ENCODE data around the gene NAA35.
A peak's percentile ranks its signal among the peaks of the same experiment; 100 is the strongest.
"Not testable (repeated sequence)": the region's sequence is repeated elsewhere in the genome, so short reads cannot be mapped to it uniquely, and the experiment has no call there.

The NAA35 gene

DNA sequence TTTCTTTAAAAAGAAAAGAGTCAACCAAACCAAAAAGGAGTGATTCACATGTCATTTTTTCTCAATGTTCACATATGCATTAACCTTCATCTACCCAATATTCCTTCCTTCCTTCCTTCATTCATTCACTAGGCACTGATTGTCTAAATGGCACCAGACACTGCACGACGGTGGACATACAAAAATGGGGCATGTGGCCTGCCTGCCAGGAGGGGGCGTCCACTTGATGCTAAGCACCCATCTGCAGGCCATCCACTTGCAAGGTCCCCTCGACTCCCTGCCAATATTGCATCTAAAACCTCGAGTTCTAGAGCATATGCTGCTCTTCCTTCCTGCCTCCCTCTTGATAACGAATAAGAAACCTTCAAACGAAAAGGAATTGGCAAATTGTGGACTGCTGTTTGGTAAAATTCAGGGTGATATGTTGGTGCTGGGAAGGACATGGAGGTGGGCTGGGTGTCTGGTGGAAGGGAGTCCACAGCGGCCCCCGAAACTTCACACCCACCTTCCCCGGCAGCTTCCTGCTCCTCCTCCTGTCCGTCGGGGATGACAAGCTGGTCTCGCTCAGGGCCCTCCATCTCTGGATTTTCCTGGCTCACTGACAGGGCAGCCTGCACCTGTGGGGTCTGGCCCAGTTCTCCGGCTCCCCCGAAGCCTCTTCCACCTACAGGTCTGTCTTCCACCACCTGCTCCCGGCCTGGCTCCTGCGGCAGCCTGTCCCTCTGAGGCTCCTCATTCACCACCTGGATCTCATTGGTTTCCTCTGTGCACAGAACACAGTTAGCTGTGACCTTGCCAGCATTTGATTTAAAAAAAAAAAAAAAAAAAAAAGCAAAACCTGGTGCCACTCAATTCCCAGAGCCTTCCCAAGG is 94.2 kb downstream of the NAA35 start:
- DNase-seq (ENCODE audit: low spot score), result peak; percentile 19

DNA sequence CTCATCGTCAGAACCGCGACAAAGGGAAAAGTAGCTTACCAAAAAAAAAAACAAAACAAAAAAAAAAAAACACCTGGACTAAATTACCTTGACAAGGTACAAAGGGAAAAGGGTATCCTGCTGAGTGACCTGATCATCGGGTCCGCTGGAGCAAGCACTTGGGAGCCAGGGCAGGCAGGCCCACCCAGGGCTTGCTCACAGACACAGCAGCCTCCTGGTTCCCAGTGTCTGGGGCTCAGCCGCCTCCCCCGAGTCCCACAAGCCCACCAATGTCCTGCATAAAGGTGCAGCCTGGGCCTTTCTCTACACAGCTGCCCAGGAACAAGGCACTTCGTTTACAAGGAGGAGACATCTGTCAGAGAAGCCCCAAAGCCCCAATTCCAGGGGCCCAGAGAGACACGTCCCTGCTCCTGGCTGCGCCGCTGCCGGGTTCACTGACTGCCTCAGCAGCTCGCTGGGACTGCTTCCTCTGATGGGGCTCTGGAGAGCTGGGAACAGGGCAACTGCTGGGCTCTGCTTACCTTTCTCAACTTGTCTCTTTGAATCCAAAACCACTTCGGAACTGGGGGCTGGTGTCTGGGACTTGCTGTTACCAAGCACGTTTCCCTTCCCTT is 95.0 kb downstream of the NAA35 start:
- DNase-seq (ENCODE audit: low spot score), result no peak

DNA sequence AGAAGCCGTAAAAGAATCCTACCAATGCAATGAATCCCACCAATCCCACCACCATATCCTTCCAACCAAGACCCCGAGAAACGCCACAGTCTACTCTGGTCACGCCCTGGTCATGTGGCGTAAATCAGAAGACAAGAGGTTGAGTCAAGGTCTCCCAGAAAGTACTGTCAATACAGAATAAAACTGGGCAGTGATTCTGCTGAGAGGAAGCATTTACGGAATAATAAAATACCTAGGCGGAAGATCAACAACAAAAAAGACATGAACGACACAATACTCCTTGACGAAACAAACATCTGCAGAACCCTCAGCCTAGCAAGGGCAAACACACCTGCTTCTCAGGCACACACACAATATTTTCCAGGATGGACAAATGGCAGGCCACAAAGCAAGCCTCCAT is 95.6 kb downstream of the NAA35 start:
- DNase-seq (ENCODE audit: low spot score), result no peak

DNA sequence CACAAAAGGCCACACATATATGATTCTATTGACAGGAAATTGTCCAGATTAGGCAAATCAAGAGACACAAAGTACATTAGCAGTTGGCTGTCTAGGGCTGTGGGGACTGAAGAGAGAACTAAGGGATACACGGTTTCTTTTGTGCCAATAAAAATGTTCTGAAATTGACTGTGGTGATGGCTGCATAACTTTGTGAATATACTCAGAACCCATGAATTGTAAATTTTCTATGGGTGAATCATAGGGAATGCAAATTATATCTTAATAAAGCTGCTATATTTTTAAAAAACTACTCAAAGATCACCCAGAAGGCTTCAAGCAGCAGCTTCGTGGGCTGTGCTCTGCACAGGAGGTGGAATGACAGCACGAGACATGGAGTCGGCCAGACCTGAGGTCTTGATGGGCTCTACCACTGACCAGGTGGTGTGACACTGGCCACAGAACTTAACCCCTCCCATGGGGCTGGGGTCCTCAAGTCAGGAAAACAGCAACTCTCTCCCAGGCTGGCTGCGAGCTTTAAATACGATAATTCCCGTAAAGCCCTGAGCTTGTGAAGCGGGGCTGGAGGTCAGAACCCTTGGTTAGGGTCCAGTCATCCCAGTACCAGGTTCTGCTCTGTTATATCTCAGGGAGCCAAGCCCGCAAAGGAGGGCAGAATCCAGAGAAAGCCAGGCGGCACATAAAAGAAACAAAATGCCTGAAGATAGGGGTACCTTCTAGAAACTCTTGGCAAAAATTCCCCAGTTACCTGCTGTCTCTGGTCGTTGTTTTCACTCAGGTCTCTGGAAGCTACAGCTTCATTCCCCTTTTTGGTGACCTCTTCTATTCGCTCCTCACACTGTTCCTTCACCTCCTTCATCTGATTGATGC is 99.3 kb downstream of the NAA35 start:
- DNase-seq (ENCODE audit: low spot score), result no peak

DNA sequence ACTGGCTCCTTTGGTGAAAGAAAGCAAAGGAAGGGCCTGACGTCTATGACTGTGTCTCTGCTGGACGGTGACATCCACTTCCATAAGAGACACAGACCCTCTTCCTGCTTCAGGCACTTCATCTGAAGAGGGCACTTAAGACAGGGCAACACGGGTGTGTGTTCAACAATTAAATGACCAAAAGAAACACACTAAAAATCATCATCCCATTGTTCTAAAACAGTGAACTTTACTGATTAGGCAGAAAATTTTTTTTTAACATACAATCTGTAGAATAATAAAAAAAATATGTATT is 99.9 kb downstream of the NAA35 start:
- no peak for DNase-seq (ENCODE audit: low spot score)

DNA sequence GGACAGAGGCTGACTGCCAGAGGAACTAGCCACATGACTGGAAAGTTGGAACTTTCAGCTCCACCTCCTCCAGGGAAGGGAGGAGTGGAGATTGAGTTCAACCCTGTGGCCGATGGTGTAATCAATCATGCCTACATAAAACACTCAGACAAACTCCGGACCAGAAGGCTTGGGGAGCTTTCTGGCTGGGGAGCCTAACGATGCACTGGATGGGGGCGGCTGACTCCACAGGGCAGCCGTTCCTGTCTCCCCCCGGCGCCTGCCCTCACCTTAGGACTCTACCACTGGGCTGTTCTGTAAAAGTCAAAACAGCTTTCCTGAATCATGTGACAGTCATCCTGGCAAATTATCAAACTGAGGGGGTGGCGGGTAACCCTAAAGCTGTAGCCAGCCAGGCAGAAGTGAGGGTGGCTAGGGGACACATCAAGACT is 100.4 kb downstream of the NAA35 start:
- no peak for DNase-seq (ENCODE audit: low spot score)

DNA sequence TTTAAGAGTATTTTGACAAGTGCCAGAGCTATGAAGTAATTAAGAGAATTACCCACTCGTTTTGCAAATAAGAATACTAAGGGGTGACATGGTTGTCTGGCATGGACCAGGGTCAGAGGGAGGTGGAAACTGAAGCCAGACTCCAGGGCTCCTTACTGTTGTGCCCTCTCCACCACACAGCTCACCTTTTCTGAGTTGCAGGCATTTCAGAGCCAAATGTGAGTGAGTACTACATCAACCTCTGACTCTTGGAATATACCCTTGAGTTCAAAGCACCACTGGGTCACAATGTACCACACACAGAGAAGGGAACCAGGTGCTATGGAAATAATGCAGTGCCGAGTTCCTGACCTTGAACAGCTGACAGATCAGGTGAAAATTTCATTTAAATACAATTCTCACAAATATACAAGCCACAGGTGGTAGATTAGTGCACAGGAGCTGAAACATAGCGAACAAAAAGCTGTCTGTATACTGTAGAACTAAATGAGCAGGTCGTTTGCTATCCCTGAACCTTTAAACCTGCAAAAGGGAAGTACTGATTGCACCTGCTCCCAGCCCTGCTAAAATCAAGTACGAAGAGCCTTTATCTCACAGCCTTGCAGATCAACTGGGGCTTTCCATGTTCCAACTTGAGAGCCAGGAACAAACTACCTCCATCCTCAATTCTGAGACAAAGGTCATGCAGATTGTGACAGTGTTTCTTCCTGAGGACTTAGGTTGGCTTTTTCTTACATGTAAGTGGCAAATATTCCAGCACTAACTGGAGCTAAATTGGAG is 101.4 kb downstream of the NAA35 start:
- DNase-seq (ENCODE audit: low spot score), result no peak

DNA sequence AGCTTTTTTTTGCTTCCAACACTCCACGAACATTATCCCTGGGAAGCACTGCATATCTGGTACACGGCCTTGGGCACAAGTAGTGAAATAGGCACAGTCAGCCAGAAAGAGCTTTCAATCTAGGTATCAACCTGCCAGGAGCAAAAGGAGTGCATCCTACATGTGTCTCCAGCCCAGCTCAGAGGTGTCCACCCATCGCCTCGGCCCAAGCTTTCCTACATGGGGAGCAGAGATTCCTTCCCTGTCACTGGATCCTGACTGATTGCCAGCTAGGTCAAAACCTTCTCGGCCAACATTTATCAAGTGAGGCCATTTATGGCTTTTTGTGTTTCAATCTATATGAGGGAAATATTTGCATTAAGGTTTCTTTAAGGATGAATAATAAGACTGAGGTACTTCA is 102.6 kb downstream of the NAA35 start:
- no peak for DNase-seq (ENCODE audit: low spot score)

DNA sequence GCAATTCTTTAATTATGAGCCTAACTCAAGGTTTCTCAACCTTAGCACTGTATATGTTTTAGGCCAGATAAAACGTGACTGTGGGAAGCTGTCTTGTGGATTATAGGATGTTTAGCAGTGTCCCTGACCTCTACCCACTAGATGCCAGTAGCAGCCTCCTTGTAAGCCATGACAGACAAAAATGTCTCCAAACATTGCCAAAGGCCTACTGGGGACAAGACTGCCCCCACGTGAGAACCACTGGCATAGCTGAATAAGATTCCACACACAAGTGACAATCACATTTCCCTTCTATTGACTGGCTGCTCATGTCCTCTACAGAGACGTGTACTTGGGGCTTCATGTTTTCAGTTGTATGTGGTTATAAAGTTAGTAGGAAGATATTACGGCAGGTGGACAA is 103.1 kb downstream of the NAA35 start:
- no peak for DNase-seq (ENCODE audit: low spot score)

DNA sequence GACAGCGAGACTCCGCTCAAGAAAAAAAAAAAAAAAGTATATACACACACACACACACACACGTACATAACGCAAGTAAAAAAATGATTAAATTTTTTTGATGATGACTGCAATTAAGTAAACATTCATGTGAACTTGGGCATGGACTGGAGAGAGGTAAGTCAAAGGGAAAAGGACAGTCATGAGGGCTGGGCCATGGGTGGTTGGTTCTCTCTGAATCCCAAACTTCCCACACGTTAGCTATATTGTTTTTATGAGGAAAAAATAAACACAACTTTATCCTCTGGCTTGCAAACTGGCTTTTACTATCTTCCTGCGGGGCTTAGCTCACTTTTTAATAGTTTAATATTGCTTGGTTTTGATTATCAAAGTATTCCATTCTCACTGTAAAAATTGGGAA is 104.7 kb downstream of the NAA35 start:
- no peak for DNase-seq (ENCODE audit: low spot score)

DNA sequence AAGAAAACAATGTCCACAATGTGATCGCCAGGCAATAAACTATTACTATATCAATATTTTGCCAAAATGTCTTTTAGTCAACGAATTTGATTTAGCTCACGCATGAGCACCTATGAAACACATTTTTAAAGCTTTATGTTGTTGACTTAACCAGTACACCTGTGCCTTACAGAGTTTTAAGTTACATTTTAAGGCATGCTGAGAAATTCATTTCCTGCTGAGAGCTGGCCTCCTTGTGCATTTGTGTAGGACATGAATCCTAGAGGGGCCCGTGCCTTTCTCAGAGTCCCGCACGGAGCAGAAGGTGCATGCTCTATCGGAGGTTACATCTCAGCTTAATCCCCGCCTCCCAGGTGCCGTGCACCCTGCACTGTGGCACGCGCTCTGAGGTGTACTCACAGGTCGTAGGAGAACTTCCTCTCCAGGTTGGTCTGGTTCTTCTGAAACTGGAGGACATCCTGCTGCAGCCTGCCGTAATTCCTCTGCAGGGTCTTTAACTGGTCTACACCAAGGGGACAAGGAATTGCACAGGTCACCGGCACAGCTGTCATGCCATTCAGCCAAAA is 105.2 kb downstream of the NAA35 start:
- no peak for DNase-seq (ENCODE audit: low spot score)

DNA sequence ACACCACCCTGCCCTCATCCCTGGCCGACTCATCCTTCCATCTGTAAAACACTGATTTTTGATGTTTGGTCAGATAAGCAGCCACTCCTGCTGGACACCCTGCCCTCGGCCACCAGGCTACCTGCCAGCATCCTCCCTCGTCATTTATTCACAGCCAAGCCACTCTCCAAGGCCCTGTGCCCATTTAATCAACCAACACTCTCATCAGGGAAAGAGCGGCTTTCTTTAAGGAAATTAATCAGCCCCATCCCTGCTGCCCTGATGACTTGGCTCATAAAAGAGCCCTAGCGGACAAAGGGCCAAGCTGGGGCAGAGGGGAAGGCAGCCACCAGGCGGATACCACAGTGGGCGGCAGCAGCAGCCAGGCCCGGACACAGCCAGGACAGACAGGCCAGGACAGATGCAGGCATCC is 106.0 kb downstream of the NAA35 start:
- no peak for DNase-seq (ENCODE audit: low spot score)

DNA sequence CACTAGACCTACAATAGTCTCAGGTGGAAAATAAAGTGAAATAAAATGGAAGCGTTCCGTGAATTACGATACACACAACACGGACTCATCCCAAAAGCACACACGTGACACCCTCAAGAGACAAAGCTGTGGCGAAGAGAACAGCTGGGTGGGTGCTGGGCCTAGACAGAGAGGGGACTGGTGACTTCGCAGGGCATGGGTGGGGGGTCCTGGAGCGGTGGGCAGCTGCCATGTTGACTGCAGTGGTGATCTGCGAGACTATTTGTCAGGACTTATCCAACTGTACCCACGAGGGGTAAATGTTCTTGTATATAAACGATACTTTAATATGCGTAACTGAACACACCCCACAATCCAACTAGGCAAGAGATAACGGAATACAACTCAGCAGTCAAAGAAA is 106.4 kb downstream of the NAA35 start:
- DNase-seq (ENCODE audit: low spot score), result no peak

DNA sequence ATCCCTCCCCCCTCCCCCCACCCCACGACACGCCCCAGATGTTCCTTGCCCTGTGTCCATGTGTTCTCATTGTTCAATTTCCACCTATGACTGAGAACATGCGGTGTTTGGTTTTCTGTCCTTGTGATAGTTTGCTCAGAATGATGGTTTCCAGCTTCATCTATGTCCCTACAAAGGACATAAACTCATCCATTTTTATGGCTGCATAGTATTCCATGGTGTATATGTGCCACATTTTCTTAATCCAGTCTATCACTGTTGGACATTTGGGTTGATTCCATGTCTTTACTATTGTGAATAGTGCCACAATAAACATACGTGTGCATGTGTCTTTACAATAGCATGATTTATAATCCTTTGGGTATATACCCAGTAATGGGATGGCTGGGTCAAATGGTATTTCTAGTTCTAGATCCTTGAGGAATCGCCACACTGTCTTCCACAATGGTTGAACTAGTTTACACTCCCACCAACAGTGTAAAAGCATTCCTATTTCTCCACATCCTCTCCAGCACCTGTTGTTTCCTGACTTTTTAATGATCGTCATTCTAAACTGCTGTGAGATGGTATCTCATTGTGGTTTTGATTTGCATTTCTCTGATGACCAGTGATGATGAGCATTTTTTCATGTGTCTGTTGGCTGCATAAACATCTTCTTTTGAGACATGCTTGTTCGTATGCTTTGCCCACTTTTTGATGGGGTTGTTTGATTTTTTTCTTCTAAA is 107.2 kb downstream of the NAA35 start:
- not testable (repeated sequence) for DNase-seq (ENCODE audit: low spot score)

DNA sequence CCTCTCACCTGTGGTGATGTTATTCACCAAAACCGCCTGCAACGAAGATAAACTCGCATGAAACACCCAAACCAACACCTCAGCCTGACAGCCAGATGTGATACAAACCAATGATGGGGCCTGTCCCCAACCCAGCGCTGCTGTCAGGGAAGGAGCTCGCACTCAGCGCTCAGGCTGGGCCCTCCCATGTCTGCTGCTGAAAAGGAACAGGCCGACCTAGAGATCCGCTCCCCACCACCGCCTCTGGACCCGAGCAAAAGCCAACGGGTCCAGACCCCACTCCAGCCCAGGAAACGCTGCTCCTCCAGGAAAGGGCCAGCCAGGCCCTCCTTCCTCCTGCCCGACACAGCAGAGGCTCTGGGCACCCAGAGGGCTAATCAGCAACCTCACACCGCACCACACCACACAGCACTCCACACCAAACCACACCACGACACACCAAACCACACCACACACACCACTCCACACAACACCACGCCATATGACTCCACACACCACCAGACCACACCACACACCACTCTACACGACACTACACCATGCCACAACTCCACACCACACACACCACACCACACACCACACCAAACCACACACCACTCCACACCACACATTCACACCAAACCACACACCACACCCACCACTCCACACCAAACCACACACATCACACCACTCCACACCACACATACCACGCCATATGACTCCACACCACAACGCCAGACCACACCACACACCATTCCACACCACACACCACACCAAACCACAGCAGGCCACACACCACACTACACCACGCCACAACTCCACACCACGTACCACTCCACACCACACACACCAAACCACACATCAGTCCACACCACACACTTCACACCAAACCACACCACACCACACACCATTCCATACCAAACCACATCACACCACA is 111.9 kb downstream of the NAA35 start:
- no peak for DNase-seq (ENCODE audit: low spot score)

DNA sequence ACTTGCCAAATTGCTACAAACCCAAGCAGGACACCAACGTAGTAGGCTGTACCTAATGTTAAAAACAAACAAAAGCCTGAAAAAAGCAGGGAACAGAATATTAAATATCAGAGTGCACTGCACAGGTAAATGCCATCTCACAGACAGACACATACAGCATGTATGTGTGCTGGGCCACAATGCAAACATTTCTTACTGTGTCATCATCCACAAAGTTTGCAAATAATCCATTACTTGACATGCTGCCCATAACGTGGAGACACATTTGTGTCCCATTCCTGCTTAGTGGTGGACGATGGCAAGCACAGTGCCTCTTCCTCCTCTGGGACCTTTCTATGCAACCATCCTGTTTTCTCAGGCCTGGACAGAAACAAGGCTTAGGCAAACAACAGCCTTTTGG is 113.7 kb downstream of the NAA35 start:
- no peak for DNase-seq (ENCODE audit: low spot score)

DNA sequence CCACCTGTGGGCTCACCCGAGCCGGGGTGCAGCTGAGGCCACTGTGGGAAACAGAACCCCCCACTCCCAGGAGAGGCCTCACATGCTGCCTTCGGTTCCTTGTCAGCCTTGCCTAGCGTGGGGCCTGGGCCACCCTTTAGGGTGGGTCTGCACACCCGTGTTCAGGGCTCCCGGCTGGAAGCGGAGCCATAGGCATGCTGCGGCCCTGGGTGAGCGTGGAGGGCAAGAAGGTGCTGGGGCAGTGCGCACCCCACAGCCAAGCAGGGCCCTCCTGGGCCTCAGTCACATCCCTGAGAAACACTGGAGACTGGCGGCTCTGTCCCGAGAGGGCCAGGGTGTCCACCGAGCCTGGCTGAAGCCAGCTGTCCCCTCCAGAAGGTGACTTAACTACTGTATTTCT is 116.5 kb downstream of the NAA35 start:
- no peak for DNase-seq (ENCODE audit: low spot score)

DNA sequence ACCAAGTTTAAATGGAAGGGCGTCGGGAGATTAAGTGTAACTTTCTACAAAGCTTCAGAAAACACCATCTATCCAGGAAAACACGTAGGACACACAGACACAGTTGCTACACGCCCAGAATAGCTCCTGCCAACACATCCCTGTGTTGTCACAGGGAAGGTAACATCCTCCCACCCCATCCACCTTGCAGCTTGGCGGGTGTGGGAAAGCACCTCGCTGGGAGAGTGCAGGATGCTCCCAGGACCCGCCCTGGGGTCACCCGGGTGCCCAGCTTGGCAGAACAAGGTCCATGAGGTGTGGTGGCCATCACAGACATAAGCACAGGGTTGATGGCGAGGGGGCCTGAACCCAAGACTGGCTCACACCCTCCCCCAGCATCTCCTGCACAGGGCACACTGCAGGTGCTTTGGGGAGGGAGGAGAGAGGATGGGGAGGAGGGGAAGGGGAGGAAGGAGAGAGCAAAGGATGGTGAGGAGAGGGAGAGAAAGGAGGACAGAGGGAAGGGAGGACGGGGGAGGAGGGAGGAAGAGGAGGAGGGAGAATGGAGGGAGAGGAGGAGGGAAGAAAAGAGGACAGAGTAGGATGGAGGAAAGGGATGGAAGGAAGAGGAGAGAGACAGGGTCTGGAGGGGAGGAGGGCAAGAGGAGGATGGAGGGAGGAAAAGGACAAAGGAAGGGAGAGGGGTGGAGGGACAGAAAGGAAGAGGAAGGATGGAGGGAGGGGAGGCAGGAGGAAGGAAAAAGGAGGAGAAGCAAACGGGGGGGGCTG is 121.2 kb downstream of the NAA35 start:
- no peak for DNase-seq (ENCODE audit: low spot score)
